GM21619 (cell line): ENCODE measurements around the gene CFAP99.
A peak's percentile ranks its signal among the peaks of the same experiment; 100 is the strongest.

Experiments used
- ATAC-seq: cut with Tn5 transposase; IDR thresholded peaks from one replicate; pipeline ENCODE4 v1.9.1; 2021; ENCODE audit not compliant: unreplicated experiment

The CFAP99 gene

GRCh38 chr4:2497931-2498330, 79.2 kb downstream of the CFAP99 start:
- peak; percentile 83 for ATAC-seq

DNA sequence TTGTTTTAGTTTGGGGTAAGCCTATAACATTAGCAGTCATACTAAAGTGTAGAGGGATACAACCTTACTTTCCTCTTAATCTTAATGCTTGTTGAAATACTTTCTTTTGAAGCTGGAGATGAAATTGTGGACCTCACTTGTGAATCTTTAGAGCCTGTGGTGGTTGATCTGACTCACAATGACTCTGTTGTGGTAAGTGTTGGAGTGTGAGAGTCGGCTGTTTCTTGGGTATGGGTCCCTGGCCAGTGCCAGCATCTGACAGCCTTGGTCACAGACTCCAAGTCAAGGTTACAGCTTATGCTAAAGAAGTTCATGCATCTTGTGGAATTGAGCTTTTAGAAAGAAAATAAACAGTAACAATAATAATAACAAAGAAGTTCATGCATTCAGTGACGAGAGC, 81.8 kb downstream of the CFAP99 start:
- ATAC-seq, result no peak

DNA sequence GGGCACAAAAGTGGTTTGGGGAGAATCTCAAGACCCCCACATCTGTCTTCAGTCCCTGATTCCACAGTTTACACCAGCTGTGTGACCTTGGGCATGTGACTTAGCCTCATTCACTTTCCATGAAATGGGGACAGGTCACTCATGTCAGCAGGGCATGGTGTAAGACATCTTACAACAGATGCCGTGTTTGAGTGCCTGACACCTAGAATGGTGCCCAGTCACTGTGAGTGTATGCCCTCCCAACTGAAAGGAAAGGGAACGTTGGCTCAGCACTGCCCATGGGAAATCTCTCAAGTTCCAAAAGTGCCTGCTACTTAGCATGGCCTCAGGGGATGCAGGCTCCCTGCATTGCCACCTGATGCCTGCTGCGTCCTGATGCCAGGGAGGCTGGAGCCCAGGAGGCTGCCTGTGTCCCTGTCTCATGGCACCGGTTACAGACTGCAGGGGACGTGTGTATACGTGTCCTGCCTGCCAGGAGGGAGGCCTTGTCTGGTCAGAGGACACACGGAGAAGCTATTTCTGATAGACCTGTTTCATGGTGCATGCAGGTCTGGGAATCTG, 82.4 kb downstream of the CFAP99 start:
- no peak for ATAC-seq

DNA sequence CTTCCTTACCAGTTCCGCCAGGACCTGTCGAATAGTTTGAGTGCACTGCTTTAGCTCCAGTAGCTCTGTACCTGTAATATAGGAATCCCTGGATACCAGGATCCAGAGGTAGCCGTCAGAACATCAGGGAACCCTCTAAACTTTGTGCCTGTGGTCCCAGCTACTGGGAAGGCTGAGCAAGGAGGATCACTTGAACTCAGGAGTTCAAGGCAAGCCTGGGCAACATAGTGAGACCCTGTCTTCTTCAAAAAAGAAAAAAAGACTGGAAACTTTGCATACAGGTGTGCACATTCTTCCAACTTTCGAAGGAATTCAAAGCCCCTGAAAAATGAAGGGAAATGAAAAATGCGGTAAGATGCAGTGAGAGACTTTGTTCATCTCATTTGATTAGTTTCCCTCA, 85.1 kb downstream of the CFAP99 start:
- ATAC-seq, result no peak

DNA sequence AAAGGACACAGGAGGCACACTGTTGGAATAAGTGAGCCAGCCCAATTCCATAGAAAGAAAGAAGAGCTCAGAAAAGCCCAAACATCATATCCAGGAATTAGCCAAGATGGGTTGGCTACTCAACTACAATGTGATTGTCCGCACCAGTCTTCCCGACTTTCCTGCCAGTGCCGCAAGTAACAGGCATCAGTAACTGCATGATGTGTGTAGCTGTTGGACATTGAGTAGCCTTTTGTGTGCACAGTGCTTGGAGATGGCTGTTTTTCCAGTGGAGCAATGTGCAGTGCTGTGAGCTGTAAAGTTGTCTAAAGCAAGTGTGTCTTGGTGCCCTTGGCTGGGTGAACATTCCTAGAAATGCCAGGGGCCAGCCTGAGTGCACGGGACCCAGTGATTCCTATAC, 88.5 kb downstream of the CFAP99 start:
- no peak for ATAC-seq

DNA sequence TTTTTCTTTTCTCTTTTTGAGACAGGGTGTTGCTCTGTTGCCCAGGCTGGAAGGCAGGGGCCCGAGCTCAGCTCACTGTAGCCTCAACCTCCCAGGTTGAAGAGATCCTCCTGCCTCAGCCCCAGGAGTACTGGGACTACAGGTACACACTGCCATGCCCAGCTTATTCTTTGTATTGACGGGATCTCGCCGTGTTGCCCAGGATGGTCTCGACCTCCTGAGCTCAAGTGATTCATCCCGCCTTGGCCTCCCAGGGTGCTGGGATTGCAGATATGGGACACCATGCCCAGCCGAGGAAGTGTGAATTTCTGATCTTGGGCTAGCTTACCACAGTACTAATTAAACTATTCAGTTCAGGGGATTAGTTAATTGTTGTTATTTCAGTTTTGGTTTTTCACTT, 89.1 kb downstream of the CFAP99 start:
- ATAC-seq, result no peak

DNA sequence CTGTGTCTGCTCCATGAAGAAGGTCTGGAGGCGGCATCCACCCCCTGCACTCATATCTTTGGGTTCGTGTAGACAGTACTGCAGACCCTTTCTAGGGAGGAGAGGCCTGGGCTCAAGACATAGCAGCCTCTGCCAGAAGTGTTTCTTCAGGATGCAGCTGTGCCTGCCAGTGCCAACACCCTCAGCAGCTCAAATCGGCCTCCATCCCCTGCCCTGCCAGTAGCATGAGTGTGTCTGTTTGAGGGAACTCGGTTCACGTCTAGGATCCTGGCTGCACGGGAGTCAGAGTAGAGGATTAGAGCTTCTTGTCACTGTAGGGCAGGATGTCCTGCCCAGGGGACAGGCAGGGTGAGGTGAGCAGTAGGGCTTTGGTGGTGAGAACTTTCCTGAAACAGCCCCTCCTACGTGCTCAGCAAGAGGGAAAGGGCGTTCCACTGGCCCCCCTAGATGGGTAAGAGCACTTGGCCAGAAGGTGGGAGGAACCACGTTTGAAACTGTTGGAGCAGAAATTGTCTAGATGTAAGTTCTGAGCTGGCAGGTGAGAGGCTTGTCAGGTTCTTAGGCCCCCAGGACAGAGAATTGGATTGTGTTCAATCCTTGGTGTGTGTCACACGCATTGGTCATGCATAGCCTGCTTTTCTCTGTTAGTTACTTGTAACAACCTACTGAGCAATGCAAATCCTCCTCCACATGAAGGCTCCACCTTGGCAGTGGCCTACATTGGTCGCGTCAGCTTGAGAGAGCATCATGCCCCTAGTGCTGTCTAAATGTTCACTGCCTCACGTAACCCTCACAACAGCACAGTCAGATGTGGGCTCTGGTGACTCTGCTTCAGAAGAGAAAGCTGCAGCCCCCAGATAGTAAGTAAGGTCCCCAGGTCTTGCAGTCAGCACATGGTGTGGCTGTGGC, 91.8 kb downstream of the CFAP99 start:
- no peak for ATAC-seq

DNA sequence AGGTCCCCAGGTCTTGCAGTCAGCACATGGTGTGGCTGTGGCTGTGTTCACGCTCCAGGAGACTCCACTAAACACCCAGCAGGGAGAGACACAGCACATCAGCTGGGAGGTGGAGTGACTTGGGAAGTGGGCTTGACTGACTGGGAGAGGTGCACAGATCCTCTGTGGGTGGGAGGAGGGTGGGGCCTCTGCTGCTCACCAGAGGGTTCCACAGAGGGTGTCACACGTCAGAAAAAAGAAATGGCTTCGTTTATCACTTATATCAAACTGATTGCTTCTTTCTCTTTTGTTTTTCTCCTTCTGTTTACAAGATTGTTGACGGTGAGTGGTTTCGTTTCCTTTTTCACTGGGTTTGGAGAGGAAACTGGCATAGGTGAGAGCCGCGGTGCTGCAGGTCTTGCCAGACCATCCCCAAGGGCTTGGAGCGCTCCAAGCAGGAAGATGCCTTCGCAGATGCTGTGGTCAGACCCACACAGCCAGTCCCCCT, 92.9 kb downstream of the CFAP99 start:
- no peak for ATAC-seq
